GM12875 (cell line): ENCODE results near the gene FRAS1.

Source experiments
- H3K4me3 ChIP-seq: one replicate; pipeline ENCODE4 v1.5.1; 2011; ENCODE audit warnings: low read depth, low read length, control low read depth
- TF ChIP-seq, protein P1 (sequence below): IDR thresholded peaks from 2 replicates; pipeline ENCODE4 v1.5.1; 2011; ENCODE audit warnings: low read depth, mild to moderate bottlenecking, control low read depth, inconsistent platforms, low read length, moderate library complexity, borderline replicate concordance; ENCODE audit not compliant: insufficient read depth

FRAS1 gene

DNA sequence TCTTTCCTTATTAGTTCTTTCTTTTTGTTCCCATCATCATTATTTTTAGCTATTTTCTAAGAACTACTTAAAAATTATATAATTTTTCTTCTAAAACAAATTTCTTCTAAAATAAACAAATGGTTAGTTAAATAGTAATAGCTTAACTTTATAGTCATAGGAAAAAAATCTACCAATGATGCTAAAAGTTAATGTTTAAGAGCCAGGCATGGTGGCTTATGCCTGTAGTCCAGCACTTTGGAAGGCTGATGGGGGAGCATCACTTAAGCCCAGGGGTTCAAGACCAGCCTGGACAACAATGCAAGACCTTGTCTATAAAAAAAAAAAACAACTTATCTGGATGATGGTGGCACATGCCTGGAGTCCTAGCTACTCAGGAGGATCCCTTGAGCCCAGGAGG is 367.3 kb downstream of the FRAS1 start:
- H3K4me3 ChIP-seq, result no peak overlapping the region
- TF ChIP-seq, protein P1, sequence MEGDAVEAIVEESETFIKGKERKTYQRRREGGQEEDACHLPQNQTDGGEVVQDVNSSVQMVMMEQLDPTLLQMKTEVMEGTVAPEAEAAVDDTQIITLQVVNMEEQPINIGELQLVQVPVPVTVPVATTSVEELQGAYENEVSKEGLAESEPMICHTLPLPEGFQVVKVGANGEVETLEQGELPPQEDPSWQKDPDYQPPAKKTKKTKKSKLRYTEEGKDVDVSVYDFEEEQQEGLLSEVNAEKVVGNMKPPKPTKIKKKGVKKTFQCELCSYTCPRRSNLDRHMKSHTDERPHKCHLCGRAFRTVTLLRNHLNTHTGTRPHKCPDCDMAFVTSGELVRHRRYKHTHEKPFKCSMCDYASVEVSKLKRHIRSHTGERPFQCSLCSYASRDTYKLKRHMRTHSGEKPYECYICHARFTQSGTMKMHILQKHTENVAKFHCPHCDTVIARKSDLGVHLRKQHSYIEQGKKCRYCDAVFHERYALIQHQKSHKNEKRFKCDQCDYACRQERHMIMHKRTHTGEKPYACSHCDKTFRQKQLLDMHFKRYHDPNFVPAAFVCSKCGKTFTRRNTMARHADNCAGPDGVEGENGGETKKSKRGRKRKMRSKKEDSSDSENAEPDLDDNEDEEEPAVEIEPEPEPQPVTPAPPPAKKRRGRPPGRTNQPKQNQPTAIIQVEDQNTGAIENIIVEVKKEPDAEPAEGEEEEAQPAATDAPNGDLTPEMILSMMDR, result no peak

DNA sequence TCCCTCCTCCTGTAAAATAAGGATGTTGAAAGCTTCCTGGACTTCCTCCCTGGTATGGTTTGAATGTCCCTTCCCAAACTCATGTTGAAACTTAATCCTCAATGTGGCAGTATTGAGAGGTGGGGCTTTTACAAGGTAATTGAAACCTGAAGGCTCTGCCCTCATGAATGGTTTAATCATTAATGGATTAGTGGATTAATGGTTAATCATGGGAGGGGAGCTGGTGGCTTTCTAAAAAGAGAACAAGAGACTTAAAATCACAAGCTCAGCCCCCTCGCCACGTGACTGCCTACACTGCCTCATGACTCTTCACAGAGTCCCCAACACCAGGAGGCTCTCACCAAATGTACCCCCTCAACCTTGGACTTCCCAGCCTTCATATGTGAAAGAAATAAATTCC is 369.8 kb downstream of the FRAS1 start:
- TF ChIP-seq, protein P1, result no peak

DNA sequence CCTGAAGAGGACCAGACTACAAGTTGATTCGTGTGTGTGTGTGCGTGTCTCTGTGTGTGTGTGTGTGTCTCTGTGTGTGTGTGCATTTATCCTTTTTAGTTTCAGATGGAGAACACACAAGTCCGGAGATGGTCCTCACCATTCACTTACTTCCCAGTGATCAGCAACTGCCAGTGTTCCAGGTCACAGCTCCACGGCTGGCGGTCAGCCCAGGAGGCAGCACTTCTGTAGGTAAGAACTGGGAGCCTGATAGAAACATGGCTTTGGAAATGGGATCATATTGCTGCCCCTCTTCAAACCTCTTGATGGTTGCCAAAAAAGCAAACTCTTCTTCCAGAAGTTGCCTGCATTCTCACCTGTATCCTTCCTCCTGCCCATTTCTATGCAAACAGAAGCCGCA is 371.9 kb downstream of the FRAS1 start:
- TF ChIP-seq, protein P1, result no peak
- no peak overlapping the region for H3K4me3 ChIP-seq

More for the DNA sequence above, 369.8 kb downstream of the FRAS1 start:
- no peak overlapping the region for H3K4me3 ChIP-seq

DNA sequence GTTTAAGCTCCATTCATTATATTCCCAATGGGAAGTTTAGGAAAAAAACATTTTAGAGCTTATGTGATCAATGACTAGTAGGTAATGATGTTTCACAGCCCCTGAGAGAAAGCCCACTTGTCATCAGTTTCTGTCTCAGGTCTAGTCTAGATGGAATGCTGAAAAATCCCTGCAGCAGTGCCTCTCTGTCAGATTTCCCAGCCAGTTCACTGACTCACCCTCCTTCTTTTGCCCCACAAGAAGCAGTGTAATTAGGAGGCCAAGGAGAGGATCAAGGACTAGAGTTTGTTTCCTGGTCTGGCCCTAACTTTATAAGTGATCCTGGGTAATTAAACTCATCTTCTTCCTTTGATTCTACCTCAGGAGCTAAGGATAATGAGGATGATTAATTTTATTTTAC is 375.8 kb downstream of the FRAS1 start:
- H3K4me3 ChIP-seq, result no peak overlapping the region
- TF ChIP-seq, protein P1, result no peak

DNA sequence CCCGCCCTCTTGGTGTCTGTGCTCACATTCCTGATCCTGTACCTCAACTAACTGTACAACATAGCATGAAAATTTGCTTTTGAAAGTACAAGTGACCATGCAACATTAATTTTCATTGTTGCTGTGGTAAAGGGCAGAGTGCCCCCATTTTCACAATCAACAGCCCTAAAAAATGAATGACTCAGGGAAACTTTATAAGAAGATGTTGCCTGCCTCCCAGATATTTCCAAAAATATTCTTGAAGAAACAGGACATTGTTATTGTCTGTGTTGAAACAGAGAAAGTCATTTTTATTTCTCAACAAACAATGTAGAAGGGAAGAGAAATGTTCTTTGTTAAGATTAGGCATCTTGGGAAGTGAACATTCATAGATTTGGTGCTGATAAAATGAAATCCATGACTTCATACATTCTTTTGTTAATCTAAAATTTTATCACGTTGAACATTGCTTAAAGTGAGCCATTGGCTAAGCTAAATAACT is 380.5 kb downstream of the FRAS1 start:
- TF ChIP-seq, protein P1, result no peak
- no peak overlapping the region for H3K4me3 ChIP-seq

DNA sequence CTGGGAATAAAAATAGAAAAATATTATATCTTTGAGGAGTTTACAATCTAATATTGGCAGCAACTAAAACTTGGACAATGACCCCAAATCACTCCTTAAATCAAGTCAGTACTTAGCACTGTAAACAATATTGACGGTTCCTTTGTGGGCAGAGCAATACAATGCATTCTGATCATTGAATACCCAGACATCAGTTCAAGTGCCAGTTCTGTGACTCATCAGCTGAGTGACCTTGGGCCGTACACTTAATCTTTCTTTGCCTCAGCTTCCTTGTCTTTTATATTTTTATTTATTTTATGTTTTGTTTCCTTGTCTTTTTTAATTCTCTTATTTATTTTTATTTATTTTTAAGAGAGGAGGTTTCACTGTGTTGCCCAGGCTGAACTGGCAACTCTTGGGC is 382.2 kb downstream of the FRAS1 start:
- TF ChIP-seq, protein P1, result no peak

DNA sequence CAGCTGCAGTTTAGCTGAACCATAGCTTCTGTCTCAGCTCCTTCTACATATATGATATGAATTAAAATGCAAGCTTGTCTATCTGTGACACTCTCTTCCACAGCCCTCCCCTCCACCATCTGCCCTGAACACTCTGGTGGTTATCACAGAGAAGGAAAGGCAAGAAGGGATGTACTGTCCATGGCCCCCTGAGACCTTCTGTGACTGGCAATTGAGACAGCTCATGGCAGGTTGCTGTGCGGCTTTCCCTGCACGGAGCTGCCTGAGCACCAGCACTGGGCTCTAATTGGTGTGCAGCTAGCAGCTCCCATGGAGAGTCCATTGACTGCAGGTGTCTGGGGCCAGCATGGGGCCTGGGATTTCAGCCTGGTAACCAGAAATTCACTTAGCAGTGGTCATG is 384.6 kb downstream of the FRAS1 start:
- TF ChIP-seq, protein P1, result no peak

More for the DNA sequence above, 382.2 kb downstream of the FRAS1 start:
- H3K4me3 ChIP-seq, result no peak overlapping the region

More for the DNA sequence above, 384.6 kb downstream of the FRAS1 start:
- no peak overlapping the region for H3K4me3 ChIP-seq
